ENCODE measurements around the gene ZNF646. TPM values are rescaled to one million over a fixed set of nuclear protein-coding genes. Genes with fewer than 3 reads are reported as not detected.

Gene ZNF646
- total RNA-seq, 1 donor from 2014 or later, result 7.5 TPM

GRCh38 chr16:31063843-31064611 is 10.2 kb upstream of the ZNF646 start:
- peaks cover 3% of the 10 kb centered on the region for H3K4me1 Mint-ChIP-seq
- peaks cover 8% of the 10 kb centered on the region for H3K27me3 Mint-ChIP-seq (ENCODE audit: insufficient read depth, low read depth)
- no peak overlapping the region for H3K4me2 ChIP-seq
- peak overlapping the region; percentile 33 for H3K27ac Mint-ChIP-seq
- H3K9me3 ChIP-seq (ENCODE audit: low read depth), result no peaks in the 10 kb centered on the region
- H3F3A ChIP-seq (ENCODE audit: low read depth), result no peaks in the 10 kb centered on the region
- peak overlapping the region; percentile 15 for H3K4me3 Mint-ChIP-seq
- H3K27ac ChIP-seq, result no peak overlapping the region
- H2AFZ ChIP-seq (replicated peaks), result no peak overlapping the region
- H3K79me2 ChIP-seq (ENCODE audit: low read depth), result peaks cover 39% of the 10 kb centered on the region
- no peak for DNase-seq (ENCODE audit: low spot score)
- H3K36me3 Mint-ChIP-seq, result peaks cover 26% of the 10 kb centered on the region
- no peaks in the 10 kb centered on the region for H3K9me3 Mint-ChIP-seq
- no peak overlapping the region for H3K9ac ChIP-seq
- H3K4me1 ChIP-seq, result no peaks in the 10 kb centered on the region
- H3K27me3 ChIP-seq, result no peaks in the 10 kb centered on the region
- no peak overlapping the region for H3K4me3 ChIP-seq
- peaks cover 50% of the 10 kb centered on the region for H4K20me1 ChIP-seq (ENCODE audit: low read depth)
- no peaks in the 10 kb centered on the region for H3K36me3 ChIP-seq
- TF ChIP-seq EZH2phosphoT487 (IDR thresholded peaks at IDR 0.05) (no peak), EZH2 (IDR thresholded peaks at IDR 0.05) (no peak), CTCF (IDR thresholded peaks at IDR 0.05) (no peak)

GRCh38 chr16:31064882-31065461 is 9.2 kb upstream of the ZNF646 start:
- no peak overlapping the region for H3K9ac ChIP-seq
- peak; percentile 61 for DNase-seq (ENCODE audit: low spot score)
- no peak overlapping the region for H3K4me2 ChIP-seq
- H3K79me2 ChIP-seq (ENCODE audit: low read depth), result peaks cover 49% of the 10 kb centered on the region
- H3K36me3 Mint-ChIP-seq, result peaks cover 27% of the 10 kb centered on the region
- peaks cover 3% of the 10 kb centered on the region for H3K4me1 Mint-ChIP-seq
- H4K20me1 ChIP-seq (ENCODE audit: low read depth), result peaks cover 52% of the 10 kb centered on the region
- TF ChIP-seq EZH2phosphoT487 (IDR thresholded peaks at IDR 0.05), result peak; percentile 73
- no peak for TF ChIP-seq EZH2 (IDR thresholded peaks at IDR 0.05)
- no peak for TF ChIP-seq CTCF (IDR thresholded peaks at IDR 0.05)
- H3K27me3 Mint-ChIP-seq (ENCODE audit: insufficient read depth, low read depth), result peaks cover 13% of the 10 kb centered on the region
- H3K9me3 Mint-ChIP-seq, result no peaks in the 10 kb centered on the region
- H3K27ac Mint-ChIP-seq, result peak overlapping the region; percentile 76
- H3K9me3 ChIP-seq (ENCODE audit: low read depth), result no peaks in the 10 kb centered on the region
- H2AFZ ChIP-seq (replicated peaks), result no peak overlapping the region
- H3K4me1 ChIP-seq, result no peaks in the 10 kb centered on the region
- H3K27ac ChIP-seq, result no peak overlapping the region
- H3K27me3 ChIP-seq, result no peaks in the 10 kb centered on the region
- H3K36me3 ChIP-seq, result no peaks in the 10 kb centered on the region
- H3K4me3 Mint-ChIP-seq, result peak overlapping the region; percentile 48
- H3F3A ChIP-seq (ENCODE audit: low read depth), result no peaks in the 10 kb centered on the region
- H3K4me3 ChIP-seq, result no peak overlapping the region

GRCh38 chr16:31067342-31067741 is 6.9 kb upstream of the ZNF646 start:
- Histone ChIP-seq H3K27me3 (no peaks in the 10 kb centered on the region), H3K4me2 (no peak overlapping the region), H3K9me3 (ENCODE audit: low read depth) (no peaks in the 10 kb centered on the region), H4K20me1 (ENCODE audit: low read depth) (peaks cover 52% of the 10 kb centered on the region), H3K4me1 (peaks cover 7% of the 10 kb centered on the region), H3K36me3 (no peaks in the 10 kb centered on the region), H2AFZ (replicated peaks) (no peak overlapping the region), H3F3A (ENCODE audit: low read depth) (no peaks in the 10 kb centered on the region), H3K27ac (no peak overlapping the region), H3K9ac (no peak overlapping the region), H3K4me3 (no peak overlapping the region), H3K79me2 (ENCODE audit: low read depth) (peaks cover 72% of the 10 kb centered on the region)
- no peak overlapping the region for H3K4me3 Mint-ChIP-seq
- no peak for TF ChIP-seq CTCF (IDR thresholded peaks at IDR 0.05)
- TF ChIP-seq EZH2phosphoT487 (IDR thresholded peaks at IDR 0.05), result no peak
- no peak for TF ChIP-seq EZH2 (IDR thresholded peaks at IDR 0.05)
- peaks cover 12% of the 10 kb centered on the region for H3K27me3 Mint-ChIP-seq (ENCODE audit: insufficient read depth, low read depth)
- H3K36me3 Mint-ChIP-seq, result peaks cover 21% of the 10 kb centered on the region
- DNase-seq (ENCODE audit: low spot score), result no peak
- H3K4me1 Mint-ChIP-seq, result peaks cover 14% of the 10 kb centered on the region
- H3K27ac Mint-ChIP-seq, result no peak overlapping the region
- H3K9me3 Mint-ChIP-seq, result no peaks in the 10 kb centered on the region

All from neural progenitor cell (in vitro differentiated cells).